HepG2 (cell line): ENCODE results near the gene CLASP1. TPM values are rescaled to one million over a fixed set of nuclear protein-coding genes. Genes with fewer than 3 reads are reported as not detected.

ENCODE experiments used
- ATAC-seq: fragments of 200-7000 bp; cut with Tn5 transposase; 3 replicates; pipeline ENCODE4 v1.9.1; 2020; ENCODE audit warnings: mild to moderate bottlenecking, moderate library complexity
- BruUV-seq: library from RNA; stranded (reverse); fragments of 400-500 nt; replicated peaks from 2 replicates; lab custom pipeline; 2021; lab: Mats Ljungman, UMichigan
- CTCF ChIA-PET: fragments of 300-600 bp; formaldehyde crosslinking; extraction: SDS; loops from one replicate; lab custom pipeline; 2021; ENCODE audit warnings: low total read pairs, inconsistent platforms, low intra/inter-chr PET ratio; lab: Yijun Ruan, JAX
- POLR2A ChIA-PET: fragments of 350-600 bp; sonication (Branson Sonifier 250); formaldehyde crosslinking; loops from one replicate; lab custom pipeline; 2020; ENCODE audit warnings: antibody characterized with exemption, inconsistent platforms; lab: Yijun Ruan, JAX
- DNase-seq: peaks from one replicate; pipeline ENCODE4 v3.0.0-alpha.2; 2015; ENCODE audit warnings: low spot score
- FAIRE-seq: peaks from 3 replicates; lab custom pipeline; 2011; peaks lifted over from hg19 to GRCh38; lab: Jason Lieb, UNC
- H2AFZ ChIP-seq: one replicate; pipeline ENCODE4 v1.6.1; 2011; ENCODE audit warnings: low read length, inconsistent platforms
- H3K27ac ChIP-seq: fragments of 300-600 bp; 3 replicates; pipeline ENCODE4 v1.8.0; 2011; ENCODE audit warnings: mixed run types, mild to moderate bottlenecking, mixed read lengths, low read length, inconsistent platforms; ENCODE audit not compliant: insufficient read depth; ENCODE audit errors: extremely low read length
- H3K27me3 ChIP-seq, 2 experiments: fragments of 200-600 bp in 1 of 2; 2 replicates in 1 of 2; 3 replicates in 1 of 2; pipeline versions ENCODE4 v1.6.0 to v1.8.0; 2011; ENCODE audit warnings: low read length in 2 of 2, mild to moderate bottlenecking in 2 of 2, moderate library complexity in 2 of 2, inconsistent platforms in 1 of 2; ENCODE audit not compliant: insufficient read depth in 2 of 2, control insufficient read depth in 1 of 2
- H3K36me3 ChIP-seq, 2 experiments: fragments of 200-600 bp in 1 of 2; replicated peaks in 1 of 2; 2 replicates in 1 of 2; 3 replicates in 1 of 2; pipeline versions ENCODE4 v1.5.1 to v1.8.0; 2011; ENCODE audit warnings: low read length in 2 of 2, inconsistent platforms in 1 of 2; ENCODE audit not compliant: insufficient read depth in 2 of 2, control insufficient read depth in 1 of 2
- H3K4me1 ChIP-seq: 2 replicates; pipeline ENCODE4 v1.5.1; 2012; ENCODE audit warnings: low read length, inconsistent platforms; ENCODE audit not compliant: insufficient read depth
- H3K4me2 ChIP-seq: 2 replicates; pipeline ENCODE4 v1.6.0; 2011; ENCODE audit warnings: low read depth, low read length, inconsistent platforms
- H3K4me3 ChIP-seq, 3 experiments: fragments of 200-600 bp in 1 of 3; sonication (generic), shearing (Covaris generic) in 1 of 3; replicated peaks in 1 of 3; 2 replicates each; pipeline ENCODE4 v1.5.1; 2011 to 2016; ENCODE audit warnings: low read length in 3 of 3, inconsistent platforms in 2 of 3, low read depth in 2 of 3, mild to moderate bottlenecking in 2 of 3, control low read depth in 1 of 3, mixed read lengths in 1 of 3; ENCODE audit not compliant: insufficient read depth in 1 of 3
- H3K79me2 ChIP-seq: one replicate; pipeline ENCODE4 v1.6.1; 2011; ENCODE audit warnings: low read length, inconsistent platforms; ENCODE audit not compliant: insufficient read depth
- H3K9ac ChIP-seq: 2 replicates; pipeline ENCODE4 v1.6.0; 2011; ENCODE audit warnings: mild to moderate bottlenecking, low read depth, low read length, inconsistent platforms; ENCODE audit not compliant: insufficient read depth
- H3K9me3 ChIP-seq: 2 replicates; pipeline ENCODE4 v1.5.1; 2012; ENCODE audit warnings: mild to moderate bottlenecking, low read length
- H4K20me1 ChIP-seq: 2 replicates; pipeline ENCODE4 v1.6.0; 2011; ENCODE audit warnings: inconsistent platforms, mild to moderate bottlenecking, low read length, moderate library complexity; ENCODE audit not compliant: insufficient read depth
- ATF1 ChIP-seq: IDR thresholded peaks from 2 replicates; pipeline ENCODE4 v1.6.1; 2016; ENCODE audit warnings: mild to moderate bottlenecking, control low read depth
- HES4 ChIP-seq: sonication (generic); formaldehyde crosslinking; IDR thresholded peaks from 2 replicates; pipeline ENCODE4 v1.9.0; 2021; ENCODE audit warnings: mild to moderate bottlenecking, missing genetic modification reagents, borderline replicate concordance
- HMGXB4 ChIP-seq, 2 experiments: sonication (generic) in 1 of 2; formaldehyde crosslinking in 1 of 2; IDR thresholded peaks; 2 replicates each; pipeline versions ENCODE4 v1.4.0 to v1.6.1; 2018 to 2020; ENCODE audit warnings: missing genetic modification reagents in 2 of 2, borderline replicate concordance in 1 of 2, low read depth in 1 of 2, mild to moderate bottlenecking in 1 of 2, missing biosample characterization in 1 of 2
- HNF4A ChIP-seq: sonication (generic); formaldehyde crosslinking; IDR thresholded peaks from 2 replicates; pipeline ENCODE4 v1.4.0; 2020; ENCODE audit warnings: missing genetic modification reagents
- KIAA2018 ChIP-seq: sonication (generic); formaldehyde crosslinking; IDR thresholded peaks from 2 replicates; pipeline ENCODE4 v1.5.0; 2020; ENCODE audit warnings: mild to moderate bottlenecking, missing genetic modification reagents, borderline replicate concordance
- NBN ChIP-seq: fragments of 450-650 bp; conservative IDR thresholded peaks from 2 replicates; pipeline ENCODE4 v1.6.1; 2017
- PATZ1 ChIP-seq: sonication (generic); formaldehyde crosslinking; IDR thresholded peaks from 2 replicates; pipeline ENCODE4 v1.4.0; 2020; ENCODE audit warnings: missing genetic modification reagents
- PHF8 ChIP-seq: sonication (generic); formaldehyde crosslinking; IDR thresholded peaks from 2 replicates; pipeline ENCODE4 v1.5.0; 2020; ENCODE audit warnings: missing genetic modification reagents
- ZNF510 ChIP-seq: sonication (generic); formaldehyde crosslinking; IDR thresholded peaks from 2 replicates; pipeline ENCODE4 v1.4.0; 2020; ENCODE audit warnings: low read depth, mild to moderate bottlenecking, missing genetic modification reagents
- ZNF543 ChIP-seq: sonication (generic); formaldehyde crosslinking; IDR thresholded peaks from 2 replicates; pipeline ENCODE4 v1.4.0; 2020; ENCODE audit warnings: mild to moderate bottlenecking, missing genetic modification reagents
- ZNF558 ChIP-seq: sonication (generic); formaldehyde crosslinking; IDR thresholded peaks from 2 replicates; pipeline ENCODE4 v1.9.0; 2022; ENCODE audit warnings: mild to moderate bottlenecking, missing genetic modification reagents, borderline replicate concordance
- ZNF577 ChIP-seq: sonication (generic); formaldehyde crosslinking; IDR thresholded peaks from 2 replicates; pipeline ENCODE4 v1.4.0; 2020; ENCODE audit warnings: mild to moderate bottlenecking, low read depth, missing genetic modification reagents, borderline replicate concordance
- WGBS: methylation state at CpG from one replicate; pipeline ENCODE4 v1.1.6; 2017; ENCODE audit warnings: low lambda C conversion rate; 5-methylcytosine and 5-hydroxymethylcytosine counted together
- in situ Hi-C: cut with HindIII; loops from 2 replicates; pipeline ENCODE4 v1.10.0; 2017; ENCODE audit warnings: low pct_unique_long_range_greater_than_20kb; ENCODE audit not compliant: extremely low pct_ligation_motif_present
- intact Hi-C: fragments of 100-400 bp; cut with micrococcal nuclease; formaldehyde crosslinking; loops from one replicate; pipeline ENCODE4 v1.10.0; 2022; ENCODE audit not compliant: unreplicated experiment
- polyA plus RNA-seq, 8 experiments: library from polyadenylated mRNA; depleted of rRNA in 3 of 8; stranded (reverse) in 7 of 8; unstranded in 1 of 8; fragments of >200 nt; fragmentation: Illumina TruSeq in 4 of 8; extraction: Trizol in 4 of 8; gene quantifications; 2 replicates each; pipeline versions ENCODE4 v1.2.1 to v1.2.3, GENCODE V29; 2011 to 2016; ENCODE audit warnings: low read depth in 4 of 8, missing spikeins in 1 of 8, mixed read lengths in 1 of 8; ENCODE audit not compliant: insufficient read depth in 1 of 8
- total RNA-seq, 5 experiments: library from RNA; depleted of rRNA; stranded (reverse); fragments of >200 nt; fragmentation: Illumina TruSeq; extraction: Trizol; gene quantifications; 2 replicates each; pipeline ENCODE4 v1.2.3, GENCODE V29; 2016; ENCODE audit warnings: low read depth in 1 of 5

Gene CLASP1
- total and polyA plus RNA-seq, 2 of the 13 experiments (the other 11 are each of a cell fraction or from before 2014, with no cell fraction given): 11.7 to 47.9 TPM

- WGBS: 95% methylated on average over 3 of the region's 3 CpGs
- in situ Hi-C loops: no loop called here
- FAIRE-seq (no peak), DNase-seq (no peak), ATAC-seq (no peak)
- no peaks in the 10 kb centered on the region; the same call in 1 of the 2 replicates for H4K20me1 ChIP-seq
- H3K27me3 ChIP-seq: no peaks in the 10 kb centered on the region
- no peak for TF ChIP-seq ZNF558
- TF ChIP-seq PATZ1 (CRISPR knock-in tag): no peak
- TF ChIP-seq ZNF577 (CRISPR knock-in tag): no peak
- no peak for TF ChIP-seq HMGXB4 (CRISPR knock-in tag; IDR thresholded peaks at IDR 0.05; ENCODE audit: borderline replicate concordance in 1 of 2, low read depth in 1 of 2)
- no peak for TF ChIP-seq ATF1 (CRISPR knock-in tag)
- TF ChIP-seq ZNF543 (CRISPR knock-in tag): no peak
- no peak for TF ChIP-seq NBN
- no peak for TF ChIP-seq PHF8 (CRISPR knock-in tag)
- no peak for TF ChIP-seq HES4
- TF ChIP-seq ZNF510 (CRISPR knock-in tag): no peak
- TF ChIP-seq KIAA2018 (CRISPR knock-in tag): no peak
- TF ChIP-seq HNF4A (CRISPR knock-in tag): no peak
- H3K79me2 ChIP-seq: no peaks in the 10 kb centered on the region
- no peak overlapping the region for H3K4me2 ChIP-seq
- no peaks in the 10 kb centered on the region for H3K4me1 ChIP-seq
- POLR2A ChIA-PET: no interaction called here
- H3K9ac ChIP-seq: no peak overlapping the region
- H2AFZ ChIP-seq: no peak overlapping the region
- no TSS peak for BruUV-seq
- H3K9me3 ChIP-seq: no peaks in the 10 kb centered on the region
- intact Hi-C loops: no loop called here
- H3K27ac ChIP-seq: no peak overlapping the region
- H3K4me3 ChIP-seq: no peak overlapping the region
- peaks cover 13 to 75% of the 10 kb centered on the region in 2 experiments for H3K36me3 ChIP-seq
- CTCF ChIA-PET: no interaction called here
Observed at GRCh38 chr2:121459291-121459690, 190.0 kb downstream of the CLASP1 start.
